ENCODE data around the gene SNX9.

GRCh38 chr6:157853902-157854502 is 31.0 kb downstream of the SNX9 start:
- TF ChIP-seq CTCF (IDR thresholded peaks at IDR 0.05) (no peak), POLR2A (IDR thresholded peaks at IDR 0.05) (no peak)

All from body of pancreas (tissue), 4 donors.